Tibial artery (tissue), 4 donors: ENCODE data around the gene GNAT2.

Experiments
- DNase-seq, 2 donors: peaks; one replicate each; pipeline ENCODE4 v3.0.0-alpha.2; 2019
- H3K27ac ChIP-seq, 2 donors: fragments of 200-600 bp; sonication (generic) in 1 of 2; 1 replicate in 1 of 2; 2 replicates in 1 of 2; pipeline ENCODE4 v1.5.1; 2018 to 2019; ENCODE audit warnings: mild to moderate bottlenecking in 1 of 2
- H3K27me3 ChIP-seq, 2 donors: fragments of 200-600 bp; sonication (generic) in 1 of 2; one replicate each; pipeline versions ENCODE4 v1.5.1 to v1.6.0; 2016 to 2019
- H3K36me3 ChIP-seq, 3 donors: fragments of 200-600 bp; sonication (generic) in 2 of 3; one replicate each; pipeline ENCODE4 v1.5.1; 2016 to 2019; ENCODE audit warnings: mild to moderate bottlenecking in 2 of 3
- H3K4me1 ChIP-seq, 4 donors: fragments of 200-600 bp; sonication (generic) in 2 of 4; 1 replicate in 3 of 4; 2 replicates in 1 of 4; pipeline ENCODE4 v1.5.1; 2016 to 2019
- H3K4me3 ChIP-seq, 2 donors: fragments of 200-600 bp; sonication (generic) in 1 of 2; 1 replicate in 1 of 2; 2 replicates in 1 of 2; pipeline ENCODE4 v1.5.1; 2018 to 2019; ENCODE audit warnings: mild to moderate bottlenecking in 2 of 2
- H3K9me3 ChIP-seq, 3 donors: fragments of 200-600 bp; sonication (generic) in 1 of 3; one replicate each; pipeline ENCODE4 v1.5.1; 2016 to 2019
- CTCF ChIP-seq, 2 experiments: fragments of 200-600 bp in 1 of 2; fragments of 450-650 bp in 1 of 2; IDR thresholded peaks; one replicate each; pipeline ENCODE4 v1.5.1; 2017 to 2019; ENCODE audit warnings: antibody characterized with exemption in 2 of 2, mild to moderate bottlenecking in 1 of 2, moderate library complexity in 1 of 2
- intact Hi-C: fragments of 100-400 bp; cut with DNase I; formaldehyde crosslinking; loops from one replicate; pipeline ENCODE4 v1.15.0; 2023; ENCODE audit warnings: low total_unique reads

Gene GNAT2

GRCh38 chr1:109598655-109599054 lies 20.8 kb downstream of the GNAT2 start:
- intact Hi-C loops: no loop called here
- peaks cover 7 to 25% (median 23%) of the 10 kb centered on the region in 3 donors for H3K36me3 ChIP-seq
- no peak for TF ChIP-seq CTCF (IDR thresholded peaks at IDR 0.05)

GRCh38 chr1:109598156-109598555 lies 21.3 kb downstream of the GNAT2 start:
- Histone ChIP-seq H3K4me3 (no peak overlapping the region), H3K27ac (no peak overlapping the region), H3K9me3 (no peaks in the 10 kb centered on the region), H3K27me3 (no peaks in the 10 kb centered on the region), H3K4me1 (no peaks in the 10 kb centered on the region), H3K36me3 (peaks cover 7 to 30% (median 28%) of the 10 kb centered on the region in 3 donors)
- intact Hi-C loops: no loop called here
- TF ChIP-seq CTCF (IDR thresholded peaks at IDR 0.05): no peak
- DNase-seq: no peak

More at GRCh38 chr1:109598655-109599054, 20.8 kb downstream of the GNAT2 start:
- DNase-seq: no peak
- Histone ChIP-seq H3K27me3 (no peaks in the 10 kb centered on the region), H3K27ac (no peak overlapping the region), H3K9me3 (no peaks in the 10 kb centered on the region), H3K4me3 (no peak overlapping the region), H3K4me1 (no peaks in the 10 kb centered on the region)

- Histone ChIP-seq H3K27ac (no peak overlapping the region), H3K36me3 (peaks cover 22 to 50% (median 45%) of the 10 kb centered on the region in 3 donors), H3K27me3 (no peaks in the 10 kb centered on the region), H3K9me3 (no peaks in the 10 kb centered on the region), H3K4me1 (no peaks in the 10 kb centered on the region), H3K4me3 (no peak overlapping the region)
- DNase-seq: no peak
- TF ChIP-seq CTCF (IDR thresholded peaks at IDR 0.05): no peak
- intact Hi-C loops: no loop called here
Observed at GRCh38 chr1:109595531-109595930, 23.9 kb downstream of the GNAT2 start.

GRCh38 chr1:109592916-109593315 lies 26.5 kb downstream of the GNAT2 start:
- no peaks in the 10 kb centered on the region for H3K27me3 ChIP-seq
- H3K9me3 ChIP-seq: no peaks in the 10 kb centered on the region
- H3K36me3 ChIP-seq: peaks cover 28 to 68% (median 68%) of the 10 kb centered on the region in 3 donors
- H3K4me1 ChIP-seq: no peaks in the 10 kb centered on the region
- no peak overlapping the region for H3K27ac ChIP-seq
- no peak for TF ChIP-seq CTCF (IDR thresholded peaks at IDR 0.05)
- no peak overlapping the region for H3K4me3 ChIP-seq
- no peak for DNase-seq
- intact Hi-C loops: no loop called here

- Histone ChIP-seq H3K4me3 (no peak overlapping the region), H3K9me3 (no peaks in the 10 kb centered on the region), H3K27me3 (no peaks in the 10 kb centered on the region), H3K4me1 (no peaks in the 10 kb centered on the region), H3K27ac (no peak overlapping the region), H3K36me3 (peaks cover 58 to 88% (median 82%) of the 10 kb centered on the region in 3 donors)
- intact Hi-C loops: no loop called here
- no peak for DNase-seq
- TF ChIP-seq CTCF (IDR thresholded peaks at IDR 0.05): no peak
Observed at GRCh38 chr1:109589679-109590078, 29.7 kb downstream of the GNAT2 start.

GRCh38 chr1:109589177-109589576 lies 30.2 kb downstream of the GNAT2 start:
- Histone ChIP-seq H3K4me3 (no peak overlapping the region), H3K4me1 (no peaks in the 10 kb centered on the region), H3K27me3 (no peaks in the 10 kb centered on the region), H3K9me3 (no peaks in the 10 kb centered on the region), H3K27ac (no peak overlapping the region), H3K36me3 (peaks cover 63 to 93% (median 83%) of the 10 kb centered on the region in 3 donors)
- DNase-seq: no peak
- no peak for TF ChIP-seq CTCF (IDR thresholded peaks at IDR 0.05)
- intact Hi-C loops: no loop called here
